HG02763 (cell line): ENCODE results near the gene CPXM2.

Experiments
- ATAC-seq: cut with Tn5 transposase; IDR thresholded peaks from one replicate; pipeline ENCODE4 v1.9.1; 2021; ENCODE audit warnings: mild to moderate bottlenecking, moderate library complexity; ENCODE audit not compliant: unreplicated experiment

Gene CPXM2

GRCh38 chr10:123891144-123892071, at the start of gene CPXM2:
CPXM2 (minus strand) TSS chr10:123891807; CDS start chr10:123891659, 148 bp downstream.
- no peak for ATAC-seq

- ATAC-seq, result no peak
Measured at GRCh38 chr10:123939591-123939990, 48.0 kb upstream of the CPXM2 start.

DNA sequence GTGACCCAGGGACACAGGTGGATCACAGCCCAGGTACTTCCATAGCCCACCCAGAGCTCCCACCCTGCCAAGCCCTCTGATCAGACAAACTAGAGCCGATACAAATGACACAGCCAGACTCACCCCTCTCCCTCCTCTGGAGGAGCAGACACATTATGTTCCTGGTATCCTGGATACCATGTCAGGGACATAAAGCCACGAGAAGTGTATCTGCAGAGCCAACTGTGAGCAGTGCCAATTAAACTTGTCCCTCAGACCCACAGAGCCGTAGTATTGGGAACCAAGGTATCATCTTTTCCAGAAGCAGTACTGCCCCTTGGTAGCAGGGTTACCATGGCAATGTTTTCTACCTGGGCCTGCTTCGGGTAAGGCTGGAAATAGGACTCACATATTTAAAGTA, 47.3 kb upstream of the CPXM2 start:
- ATAC-seq, result no peak

DNA sequence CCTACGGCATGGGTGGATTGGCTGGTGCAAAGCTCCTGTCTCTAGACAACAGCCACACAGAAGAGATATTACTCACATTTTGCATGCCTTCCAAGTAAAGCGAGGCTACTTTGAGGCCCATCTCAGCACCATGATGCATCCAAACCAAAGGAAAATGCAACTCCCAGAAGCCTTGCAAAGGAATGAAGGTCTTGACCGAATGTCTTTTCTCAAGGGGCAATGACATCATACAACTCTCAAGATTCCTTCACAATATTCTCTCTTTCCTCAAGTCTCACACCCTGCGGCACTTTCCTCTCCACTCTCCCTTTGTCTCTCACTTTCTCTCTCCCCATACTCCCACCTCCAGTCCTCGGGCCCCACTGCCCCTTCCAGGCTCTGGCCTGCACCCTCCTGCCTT, 44.8 kb upstream of the CPXM2 start:
- no peak for ATAC-seq

DNA sequence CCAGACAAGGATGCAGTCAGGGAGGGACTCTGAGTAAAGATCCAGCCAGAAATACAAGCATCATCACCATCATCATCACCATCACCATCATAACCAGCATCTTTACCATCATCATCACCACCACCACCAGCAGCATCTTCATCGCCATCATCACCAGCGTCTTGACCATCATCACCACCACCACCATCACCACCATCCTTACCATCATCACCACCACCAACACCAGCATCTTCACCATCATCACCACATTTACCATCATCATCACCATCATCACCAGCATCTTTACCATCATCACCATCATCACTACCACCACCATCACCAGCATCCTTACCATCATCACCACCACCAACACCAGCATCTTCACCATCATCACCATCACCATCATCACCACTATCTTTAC, 44.1 kb upstream of the CPXM2 start:
- no peak for ATAC-seq

DNA sequence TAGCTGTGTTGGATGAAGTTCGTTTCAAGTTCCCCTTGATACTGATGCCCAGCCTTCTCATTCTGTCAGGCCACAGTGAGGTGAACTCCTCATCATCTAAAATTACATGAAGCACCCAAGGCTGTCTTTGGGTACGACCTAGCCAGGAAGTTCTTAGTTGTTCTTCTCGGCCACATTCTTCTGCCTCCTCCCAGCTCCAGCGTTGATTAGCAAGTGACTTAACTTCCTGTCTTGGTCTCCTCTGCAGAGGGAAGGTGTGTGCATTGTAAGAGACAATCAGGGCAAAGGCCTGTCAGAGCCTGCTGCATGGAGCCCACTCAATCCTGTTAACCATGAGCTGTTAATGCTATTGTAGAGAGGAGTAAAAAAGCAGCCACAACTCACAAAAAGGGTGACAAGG, 43.2 kb upstream of the CPXM2 start:
- ATAC-seq, result no peak

DNA sequence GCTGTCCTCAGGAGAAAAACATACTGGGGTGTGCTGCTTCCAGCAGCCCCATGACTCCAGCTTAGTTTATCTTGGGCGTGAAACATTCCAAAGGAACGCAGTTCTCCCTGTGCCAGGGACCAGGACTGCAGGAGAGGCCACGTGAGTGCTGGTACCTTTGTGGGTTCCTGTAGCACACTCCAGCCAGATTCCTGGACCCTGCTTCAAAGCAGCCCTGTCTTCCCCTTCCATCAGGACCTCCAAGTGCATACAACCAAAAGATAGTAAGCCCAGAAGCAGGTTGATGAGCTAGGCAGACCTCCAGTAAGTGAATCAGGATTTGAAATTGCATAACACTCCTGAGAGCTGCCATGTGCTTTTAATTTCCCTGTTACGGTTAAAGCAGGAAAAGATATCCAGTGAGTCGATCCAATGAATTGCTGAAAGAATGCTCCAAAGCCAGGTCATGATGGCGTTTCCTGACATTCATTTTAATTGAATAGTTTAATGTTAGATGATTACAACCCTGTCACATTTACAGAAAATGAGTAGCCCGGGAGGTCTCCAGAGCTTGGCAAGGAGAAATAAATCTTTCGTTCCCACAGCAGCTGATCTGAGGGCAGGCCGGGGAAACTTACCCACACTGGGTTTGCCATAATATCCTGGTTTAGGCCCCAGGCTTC, 38.9 kb upstream of the CPXM2 start:
- ATAC-seq, result no peak

GRCh38 chr10:123929791-123930190, 38.2 kb upstream of the CPXM2 start:
- ATAC-seq, result no peak

DNA sequence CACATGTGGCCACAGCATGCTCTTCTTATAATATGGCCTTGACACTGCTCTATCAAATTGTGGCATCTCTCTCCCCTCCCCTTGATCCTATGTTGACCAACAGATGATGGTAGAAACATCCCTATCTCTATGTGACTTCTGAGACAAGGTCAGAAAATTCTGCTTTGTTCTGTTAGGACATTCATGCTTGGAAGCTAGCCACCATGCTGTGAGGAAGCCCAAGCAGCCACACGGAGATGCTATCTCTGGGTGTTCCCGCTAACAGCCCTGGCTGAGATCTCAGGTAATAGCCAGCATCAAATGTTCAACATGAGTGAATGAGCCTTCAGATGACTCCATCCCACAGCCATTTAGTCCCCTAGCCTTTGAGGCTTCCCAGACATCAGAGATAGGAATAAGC, 36.8 kb upstream of the CPXM2 start:
- no peak for ATAC-seq

- no peak for ATAC-seq
Measured at GRCh38 chr10:123926401-123927264, 35.0 kb upstream of the CPXM2 start.

- ATAC-seq, result no peak
Measured at GRCh38 chr10:123922126-123922525, 30.5 kb upstream of the CPXM2 start.

- ATAC-seq, result no peak
Measured at GRCh38 chr10:123916775-123917174, 25.2 kb upstream of the CPXM2 start.

DNA sequence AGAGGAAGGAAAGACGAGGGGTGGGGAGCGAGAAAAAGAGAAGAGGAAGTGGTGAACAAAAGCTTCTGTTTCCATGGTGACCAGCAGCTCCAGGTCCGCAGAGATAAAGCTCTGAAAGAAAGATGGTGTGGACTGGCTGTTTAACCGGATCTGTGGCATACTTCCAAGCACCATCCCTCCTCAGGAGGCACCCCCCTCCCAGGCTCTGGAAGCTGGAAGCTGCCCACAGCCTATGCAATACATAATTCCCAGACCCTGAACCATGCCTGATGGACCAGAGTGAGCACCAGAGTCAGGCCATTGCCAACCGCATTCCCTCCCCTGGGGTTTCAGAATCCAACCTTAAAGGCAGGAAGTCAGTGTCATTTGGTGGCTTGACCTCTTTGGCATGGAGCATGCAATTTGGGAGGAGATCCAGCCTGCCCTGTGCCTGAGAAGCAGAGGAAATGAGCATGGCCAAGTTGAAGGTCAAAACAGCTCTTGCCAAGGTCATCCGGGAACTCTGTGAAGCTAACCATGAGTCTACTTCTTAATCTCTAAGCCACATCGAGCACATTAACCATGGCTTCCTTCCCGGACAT, 22.2 kb upstream of the CPXM2 start:
- ATAC-seq, result no peak

- no peak for ATAC-seq
Measured at GRCh38 chr10:123912871-123913270, 21.3 kb upstream of the CPXM2 start.

GRCh38 chr10:123912466-123912865, 20.9 kb upstream of the CPXM2 start:
- ATAC-seq, result no peak

- no peak for ATAC-seq
Measured at GRCh38 chr10:123911866-123912265, 20.3 kb upstream of the CPXM2 start.

DNA sequence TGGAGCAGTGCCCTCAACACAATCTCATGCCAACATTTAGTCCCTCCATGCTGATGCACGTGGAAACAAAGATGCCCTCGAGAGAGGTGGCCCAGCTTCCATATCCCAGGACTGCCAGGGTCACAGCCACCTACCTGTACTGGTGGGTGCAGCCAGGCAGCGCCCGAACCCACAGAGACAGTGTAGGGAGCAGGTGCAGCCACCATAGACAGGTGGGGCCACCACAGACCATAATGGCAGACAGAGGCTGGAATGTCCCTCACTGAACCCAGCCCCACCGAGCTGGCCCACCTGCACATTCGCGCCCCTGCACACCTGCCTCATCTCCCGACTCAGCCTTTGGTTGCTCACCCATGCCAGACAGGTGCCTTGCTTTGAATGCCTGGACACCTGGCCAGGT, 18.3 kb upstream of the CPXM2 start:
- ATAC-seq, result no peak

DNA sequence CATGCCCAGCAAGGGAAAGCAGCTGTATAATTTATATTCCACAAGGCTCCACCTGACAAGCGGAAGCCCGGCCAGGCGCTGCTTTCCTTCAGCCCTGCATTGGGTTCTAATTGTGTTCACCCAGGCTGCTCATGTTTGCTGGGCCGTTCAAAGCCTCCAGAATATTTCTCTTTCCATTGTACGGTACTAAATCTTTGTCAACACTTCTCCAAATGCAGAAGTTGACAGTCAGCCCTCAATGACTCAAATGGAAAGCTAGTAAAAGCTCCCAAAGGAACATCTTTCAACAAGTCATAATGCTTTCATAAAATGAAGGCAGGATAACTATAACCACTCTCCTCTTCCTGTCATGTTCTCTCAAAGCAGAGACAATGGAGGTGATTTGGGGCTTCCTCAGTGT, 17.8 kb upstream of the CPXM2 start:
- no peak for ATAC-seq

DNA sequence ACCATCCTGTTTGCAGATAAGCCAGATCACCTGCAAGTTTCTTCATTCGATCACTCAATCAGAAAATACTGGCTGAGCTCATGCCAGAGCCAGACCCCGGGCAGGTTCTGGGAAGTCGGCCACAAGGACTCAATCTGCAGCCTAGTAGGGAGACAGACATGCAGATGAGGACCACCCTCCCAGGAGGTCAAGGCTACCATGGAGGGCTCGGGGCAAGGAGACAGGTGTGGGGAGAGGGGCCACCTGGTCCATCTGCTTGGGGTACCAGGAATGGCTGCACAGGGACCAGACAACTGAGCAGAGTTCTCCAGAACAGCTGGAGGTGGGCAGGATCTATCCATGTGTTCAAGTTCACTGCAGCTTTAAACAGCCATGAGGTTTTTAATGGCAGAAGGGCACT, 16.8 kb upstream of the CPXM2 start:
- ATAC-seq, result no peak

DNA sequence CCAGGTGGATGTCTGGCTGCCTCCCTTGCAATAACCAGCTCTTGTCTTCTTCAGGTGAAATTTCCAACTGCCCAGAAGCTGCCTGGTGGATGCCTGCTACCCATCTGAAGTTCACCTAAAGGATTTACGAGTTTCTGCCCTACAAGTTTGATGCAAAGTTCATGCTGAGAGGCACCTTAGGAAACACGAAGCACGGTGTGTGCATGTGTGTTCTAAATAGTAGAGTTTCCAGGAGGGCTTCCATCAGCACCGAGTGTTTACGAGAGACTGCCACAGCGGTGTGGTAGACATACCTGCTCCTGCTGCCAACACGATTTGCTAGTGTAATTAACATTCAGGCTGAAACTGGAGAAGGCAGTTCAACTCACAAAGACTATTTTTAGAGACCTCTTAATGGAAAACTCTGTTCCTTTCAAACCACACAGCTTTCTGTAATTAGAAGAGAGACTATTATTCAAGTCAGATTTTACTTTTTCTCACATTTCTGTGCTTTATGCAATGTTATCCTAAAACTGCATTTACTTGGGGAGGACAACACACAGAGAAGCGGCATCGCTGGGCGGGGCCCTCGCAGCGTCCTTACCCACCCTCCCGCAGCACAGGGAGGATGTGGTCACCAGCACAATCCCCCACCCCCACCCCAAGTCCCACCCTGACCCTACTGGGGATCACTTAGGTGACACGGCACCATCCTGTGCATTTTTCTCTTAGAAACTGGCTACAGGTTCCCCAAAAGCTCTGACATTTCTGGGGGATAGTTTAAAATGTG, 15.5 kb upstream of the CPXM2 start:
- ATAC-seq, result no peak
